Small intestine (tissue), 7 donors: ENCODE data around the gene LIFR. TPM values are rescaled to one million over a fixed set of nuclear protein-coding genes. Genes with fewer than 3 reads are reported as not detected.
"Not testable (repeated sequence)": the region's sequence is repeated elsewhere in the genome, so short reads cannot be mapped to it uniquely, and the experiment has no call there.

Source experiments
- DNase-seq, 2 donors: peaks; one replicate each; pipeline versions ENCODE4 v3.0.0 to v3.0.0-alpha.2; 2013
- FAIRE-seq: peaks from 2 replicates; lab custom pipeline; 2012; peaks lifted over from hg19 to GRCh38; lab: Jason Lieb, UNC
- H3K27ac ChIP-seq, 3 donors: one replicate each; pipeline ENCODE4 v1.5.1; 2013; ENCODE audit warnings: low read length in 2 of 3, mild to moderate bottlenecking in 2 of 3, control low read depth in 1 of 3, inconsistent platforms in 1 of 3, low read depth in 1 of 3, moderate library complexity in 1 of 3
- H3K27me3 ChIP-seq, 3 donors: one replicate each; pipeline ENCODE4 v1.6.1; 2013; ENCODE audit warnings: low read length in 3 of 3, inconsistent platforms in 1 of 3; ENCODE audit not compliant: control insufficient read depth in 3 of 3, insufficient read depth in 3 of 3
- H3K36me3 ChIP-seq, 3 donors: one replicate each; pipeline ENCODE4 v1.6.1; 2013; ENCODE audit warnings: low read length in 3 of 3, inconsistent platforms in 1 of 3, low read depth in 1 of 3, mild to moderate bottlenecking in 1 of 3, moderate library complexity in 1 of 3; ENCODE audit not compliant: control insufficient read depth in 3 of 3, insufficient read depth in 2 of 3
- H3K4me1 ChIP-seq, 3 donors: one replicate each; pipeline ENCODE4 v1.6.1; 2013; ENCODE audit warnings: low read length in 2 of 3, inconsistent platforms in 1 of 3, low read depth in 1 of 3, mild to moderate bottlenecking in 1 of 3, moderate library complexity in 1 of 3; ENCODE audit not compliant: control insufficient read depth in 3 of 3, insufficient read depth in 2 of 3
- H3K4me3 ChIP-seq, 3 donors: one replicate each; pipeline ENCODE4 v1.5.1; 2013; ENCODE audit warnings: low read length in 3 of 3, control low read depth in 1 of 3, inconsistent platforms in 1 of 3, low read depth in 1 of 3, mild to moderate bottlenecking in 1 of 3, moderate library complexity in 1 of 3
- H3K9me3 ChIP-seq, 2 donors: one replicate each; pipeline ENCODE4 v1.6.1; 2013; ENCODE audit warnings: low read depth in 1 of 2, low read length in 1 of 2; ENCODE audit not compliant: control insufficient read depth in 2 of 2, insufficient read depth in 1 of 2
- WGBS, 3 donors: extraction: QIAGEN DNeasy Blood & Tissue Kit; methylation state at CpG; one replicate each; pipeline ENCODE4 v1.1.7; 2013; 5-methylcytosine and 5-hydroxymethylcytosine counted together
- polyA plus RNA-seq, 4 donors: library from polyadenylated mRNA; stranded (reverse) in 3 of 4; unstranded in 1 of 4; fragments of 200-250 nt in 3 of 4; fragments of 120-200 nt in 1 of 4; gene quantifications; one replicate each; pipeline versions ENCODE4 v1.2.1 to v1.2.3, GENCODE V29; 2013
- donor health status: healthy with polysubstance abuse.
- donor health status: control.
- donor health status: control.
- donor health status: Bipolar disorder and iron deficiency.
- donor health status: healthy.

Gene LIFR
- polyA plus RNA-seq, 4 donors = 0.67 to 28.6 (median 7.0) TPM

- not testable (repeated sequence) for H3K36me3 ChIP-seq, H3K9me3 ChIP-seq, DNase-seq, FAIRE-seq, H3K27ac ChIP-seq, H3K27me3 ChIP-seq, H3K4me1 ChIP-seq, H3K4me3 ChIP-seq
Measured at GRCh38 chr5:38599751-38600150, 43.3 kb upstream of the LIFR start.

- 76 to 85% (median 84%) methylated on average over 2 of the region's 2 CpGs for WGBS, 3 donors
- no peaks in the 10 kb centered on the region for H3K36me3 ChIP-seq
- H3K4me1 ChIP-seq = no peaks in the 10 kb centered on the region
- H3K4me3 ChIP-seq = no peak overlapping the region
- H3K27me3 ChIP-seq = peaks cover 0 to 4% (median 0%) of the 10 kb centered on the region in 3 donors
- H3K27ac ChIP-seq = no peak overlapping the region
- DNase-seq (no peak), FAIRE-seq (no peak)
- H3K9me3 ChIP-seq = no peaks in the 10 kb centered on the region
Measured at GRCh38 chr5:38598994-38599617, 42.7 kb upstream of the LIFR start.

DNA sequence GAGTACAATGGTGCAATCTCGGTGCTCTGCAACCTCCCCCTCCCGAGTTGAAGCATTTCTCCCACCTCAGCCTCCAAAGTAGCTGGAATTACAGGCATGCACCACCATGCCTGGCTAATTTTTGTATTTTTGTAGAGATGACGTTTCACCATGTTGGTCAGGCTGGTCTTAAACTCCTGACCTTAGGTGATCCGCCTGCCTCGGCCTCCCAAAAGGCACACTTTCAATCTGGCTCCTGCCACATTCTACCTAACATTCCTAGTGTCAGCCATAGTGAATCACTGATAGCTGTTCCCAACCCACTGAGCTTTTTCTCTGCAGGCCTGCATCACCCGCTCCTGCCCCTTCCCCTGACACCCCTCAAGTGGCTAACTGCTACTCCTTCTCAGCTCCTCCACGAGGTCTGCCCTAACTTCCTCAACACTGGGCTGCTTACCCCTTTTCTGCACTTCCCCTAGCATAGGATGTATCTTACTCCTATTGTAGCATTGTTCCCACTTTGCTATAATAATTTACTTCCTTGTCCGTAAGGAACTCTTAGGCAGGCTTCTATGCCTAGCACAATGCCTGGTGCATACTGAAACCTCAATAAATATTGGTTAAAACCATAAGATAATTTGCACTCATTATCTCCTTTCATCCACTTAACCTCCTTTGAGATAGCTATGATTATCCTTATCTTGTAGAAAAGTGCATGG lies 42.0 kb upstream of the LIFR start:
- Histone ChIP-seq H3K4me3 (no peak overlapping the region), H3K9me3 (no peaks in the 10 kb centered on the region), H3K36me3 (no peaks in the 10 kb centered on the region), H3K4me1 (no peaks in the 10 kb centered on the region), H3K27ac (no peak overlapping the region), H3K27me3 (no peaks in the 10 kb centered on the region)
- FAIRE-seq (no peak), DNase-seq (no peak)
- 75% methylated on average over 8 of the region's 8 CpGs for WGBS, 3 donors

- Histone ChIP-seq H3K36me3 (no peaks in the 10 kb centered on the region), H3K9me3 (no peaks in the 10 kb centered on the region), H3K27ac (no peak overlapping the region), H3K4me3 (no peak overlapping the region), H3K27me3 (no peaks in the 10 kb centered on the region), H3K4me1 (no peaks in the 10 kb centered on the region)
- WGBS, 3 donors = 40 to 67% (median 57%) methylated on average over 2 of the region's 2 CpGs
- FAIRE-seq (no peak), DNase-seq (no peak)
Measured at GRCh38 chr5:38596981-38597380, 40.5 kb upstream of the LIFR start.

DNA sequence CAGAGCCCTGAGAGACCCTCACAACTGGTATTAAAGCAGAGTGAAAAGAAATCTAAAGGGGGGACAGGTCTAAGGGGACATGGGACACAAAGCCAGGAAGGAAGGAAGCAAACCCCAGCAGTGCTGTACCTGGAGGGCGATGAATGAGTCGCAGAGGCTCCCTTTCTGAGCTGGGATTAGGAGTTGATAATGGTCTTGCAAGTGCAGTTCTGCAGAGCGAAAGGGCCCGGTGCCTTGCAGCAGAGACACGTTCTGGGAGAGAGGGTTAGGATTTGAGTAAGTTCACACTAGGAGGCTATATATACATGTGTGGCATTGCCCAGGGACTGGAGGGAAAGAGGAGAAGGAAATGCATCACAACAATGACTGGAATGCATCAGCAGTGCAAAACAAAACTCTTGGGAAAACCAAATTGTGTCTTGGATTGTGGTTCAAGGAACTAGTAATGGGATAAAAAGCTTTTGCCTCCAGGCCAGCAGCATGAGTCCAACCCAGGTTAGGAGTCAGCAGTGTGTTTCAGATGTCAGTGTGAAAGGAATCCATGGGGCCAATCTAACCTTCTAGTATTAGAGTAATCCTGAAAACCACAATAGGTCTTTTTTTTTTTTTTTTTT lies 38.8 kb upstream of the LIFR start:
- Histone ChIP-seq H3K36me3 (no peaks in the 10 kb centered on the region), H3K9me3 (no peaks in the 10 kb centered on the region), H3K4me1 (no peaks in the 10 kb centered on the region), H3K27me3 (no peaks in the 10 kb centered on the region), H3K4me3 (no peak overlapping the region), H3K27ac (no peak overlapping the region)
- 70 to 83% (median 71%) methylated on average over 5 of the region's 5 CpGs for WGBS, 3 donors
- DNase-seq (no peak), FAIRE-seq (no peak)

DNA sequence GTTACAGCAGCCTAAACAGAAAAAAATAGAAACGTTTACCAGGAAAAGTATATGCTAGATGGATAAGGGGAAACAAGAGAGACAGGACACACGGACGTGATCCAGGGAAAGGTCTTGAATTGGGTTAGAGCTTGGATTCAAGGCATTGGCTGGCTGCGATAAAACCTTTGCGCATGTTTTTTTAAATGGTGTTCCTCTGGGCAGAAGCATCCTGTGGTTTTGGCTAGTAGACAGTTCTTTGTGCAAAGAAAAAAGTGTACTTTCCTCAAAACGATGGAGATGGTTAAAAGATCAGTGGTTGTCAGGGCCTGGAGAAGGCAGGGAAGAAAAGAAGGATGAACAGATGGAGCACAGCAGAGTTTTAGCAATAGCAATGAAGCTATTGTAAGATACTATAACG lies 37.5 kb upstream of the LIFR start:
- no peak for FAIRE-seq
- H3K27ac ChIP-seq = no peak overlapping the region
- WGBS, 3 donors = 78 to 83% (median 78%) methylated on average over 7 of the region's 7 CpGs
- H3K4me1 ChIP-seq = no peaks in the 10 kb centered on the region
- no peak for DNase-seq
- H3K27me3 ChIP-seq = no peaks in the 10 kb centered on the region
- H3K36me3 ChIP-seq = no peaks in the 10 kb centered on the region
- H3K4me3 ChIP-seq = no peak overlapping the region
- no peaks in the 10 kb centered on the region for H3K9me3 ChIP-seq

DNA sequence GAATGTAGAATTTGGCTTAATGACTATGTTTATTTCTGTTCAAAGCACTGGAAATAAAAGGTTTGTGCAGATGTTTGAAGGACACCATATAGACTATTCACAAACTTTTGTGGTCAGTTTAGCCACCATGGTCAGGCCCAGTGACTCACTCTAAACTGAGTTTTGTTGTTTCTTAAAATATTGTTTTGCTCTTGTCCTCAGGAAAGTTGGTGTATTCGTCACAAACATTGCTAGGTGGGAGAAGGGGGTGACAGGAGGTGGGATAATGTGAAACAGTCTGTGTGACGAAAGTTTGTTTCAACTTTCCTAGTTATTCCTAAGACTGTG lies 35.0 kb upstream of the LIFR start:
- FAIRE-seq (no peak), DNase-seq (no peak)
- WGBS, 3 donors = 76 to 81% (median 77%) methylated on average over 2 of the region's 2 CpGs
- Histone ChIP-seq H3K4me3 (no peak overlapping the region), H3K27ac (no peak overlapping the region), H3K36me3 (no peaks in the 10 kb centered on the region), H3K4me1 (no peaks in the 10 kb centered on the region), H3K9me3 (no peaks in the 10 kb centered on the region), H3K27me3 (no peaks in the 10 kb centered on the region)

DNA sequence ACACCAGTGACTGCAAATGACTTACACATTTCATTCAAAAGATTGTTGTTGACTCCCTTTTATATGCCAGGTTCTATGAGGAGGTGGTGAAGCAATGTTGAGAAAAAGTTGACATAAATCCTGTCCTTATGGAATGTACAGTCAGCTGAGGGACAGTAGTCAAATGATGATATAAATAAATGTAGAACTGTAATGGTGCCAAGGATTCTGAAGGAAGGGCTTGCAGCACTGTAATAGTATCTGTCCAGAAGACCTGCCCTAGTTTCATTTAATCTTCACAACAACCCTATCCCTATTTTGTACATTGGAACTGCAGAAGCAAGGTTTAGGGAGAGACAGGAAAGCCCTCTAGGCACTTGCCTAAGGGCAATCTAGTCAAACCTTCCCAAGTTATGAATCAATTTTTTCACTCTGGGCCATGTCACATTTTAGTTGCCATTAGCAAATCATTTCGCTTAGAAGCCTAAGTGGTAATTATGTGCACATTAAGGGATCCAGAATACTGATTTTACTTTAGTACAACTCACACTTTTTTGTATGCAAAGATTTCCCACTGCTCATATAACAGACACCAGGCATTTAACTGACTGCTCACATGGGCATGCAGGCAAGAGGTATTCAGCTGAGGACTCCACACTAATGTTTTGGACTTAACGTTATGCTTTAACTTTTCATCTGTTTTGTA lies 34.5 kb upstream of the LIFR start:
- Histone ChIP-seq H3K9me3 (no peaks in the 10 kb centered on the region), H3K4me3 (no peak overlapping the region), H3K4me1 (no peaks in the 10 kb centered on the region), H3K36me3 (no peaks in the 10 kb centered on the region), H3K27ac (no peak overlapping the region), H3K27me3 (no peaks in the 10 kb centered on the region)
- FAIRE-seq (no peak), DNase-seq (no peak)
- WGBS, 3 donors = 75 to 85% (median 85%) methylated on average over 2 of the region's 2 CpGs
